Pancreas (tissue), 10 donors: ENCODE results near the gene YWHAB. TPM values are rescaled to one million over a fixed set of nuclear protein-coding genes. Genes with fewer than 3 reads are reported as not detected.

Source experiments
- ATAC-seq, 4 donors: fragments of 200-7000 bp; cut with Tn5 transposase; one replicate each; pipeline versions ENCODE4 v1.8.0 to v1.9.1; 2020; ENCODE audit warnings: mild to moderate bottlenecking in 4 of 4, moderate library complexity in 4 of 4
- DNase-seq, 6 donors: peaks; one replicate each; pipeline ENCODE4 v3.0.0-alpha.2; 2020
- FAIRE-seq: peaks from 2 replicates; lab custom pipeline; 2012; peaks lifted over from hg19 to GRCh38; lab: Jason Lieb, UNC
- H3K27ac ChIP-seq, 4 donors: fragments of 200-600 bp; sonication (generic); 1 replicate in 3 of 4; 2 replicates in 1 of 4; pipeline versions ENCODE4 v1.5.0 to v1.8.0; 2020
- H3K27me3 ChIP-seq, 4 donors: fragments of 200-600 bp; one replicate each; pipeline ENCODE4 v1.8.0; 2021
- H3K36me3 ChIP-seq, 3 donors: fragments of 200-600 bp; sonication (generic) in 1 of 3; one replicate each; pipeline versions ENCODE4 v1.5.0 to v1.8.0; 2020 to 2021
- H3K4me1 ChIP-seq, 3 donors: fragments of 200-600 bp; one replicate each; pipeline ENCODE4 v1.8.0; 2021
- H3K4me3 ChIP-seq, 4 donors: fragments of 200-600 bp; sonication (generic) in 2 of 4; one replicate each; pipeline versions ENCODE4 v1.5.0 to v1.8.0; 2020 to 2021
- H3K9me3 ChIP-seq, 4 donors: fragments of 200-600 bp; one replicate each; pipeline ENCODE4 v1.8.0; 2021
- whole genome bisulfite sequencing, 2 donors: extraction: QIAGEN DNeasy Blood & Tissue Kit; methylation state at CpG; one replicate each; pipeline ENCODE4 v1.1.7; 2013; 5-methylcytosine and 5-hydroxymethylcytosine counted together
- intact Hi-C, 3 donors: fragments of 100-400 bp; cut with DNase I; formaldehyde crosslinking; loops; one replicate each; pipeline versions ENCODE4 v1.11.1 to v1.14.2; 2022
- polyA plus RNA-seq, 2 donors: library from polyadenylated mRNA; stranded (reverse); fragments of 200-250 nt; gene quantifications; one replicate each; pipeline ENCODE4 v1.2.3, GENCODE V29; 2013
- total RNA-seq, 6 donors: library from RNA; stranded (reverse); fragmentation: NEBNext Ultra II Directional in 4 of 6; extraction: Animal tissue kit (Norgen Biotek cat#: 25700) in 4 of 6; gene quantifications; one replicate each; pipeline versions ENCODE4 v1.2.1 to v1.2.4, GENCODE V29; 2021 to 2023
- TF ChIP-seq, protein P1 (sequence below), 4 donors: fragments of 200-600 bp; sonication (generic) in 3 of 4; IDR thresholded peaks; one replicate each; pipeline versions ENCODE4 v1.5.0 to v1.8.0; 2021; ENCODE audit warnings: antibody characterized with exemption in 4 of 4
- donor health status: healthy with polysubstance abuse.
- donor health status: DM: no; HTN: no; CAD: no; lungs with moderate emphysema.
- donor health status: DM: no; HTN: no; CAD: no.
- donor health status: control.
- donor health status: control.
- donor health status: Bipolar disorder and iron deficiency.
- donor health status: DM: yes; HTN: yes; CAD: no.
- donor health status: DM: no; HTN: no; CAD: no.
- donor health status: DM: no; HTN: no; CAD: no.
- donor health status: DM: yes; HTN: yes; CAD: no.

YWHAB gene
- total and polyA plus RNA-seq, 8 donors = 17.9 to 87.3 (median 46.2) TPM

DNA sequence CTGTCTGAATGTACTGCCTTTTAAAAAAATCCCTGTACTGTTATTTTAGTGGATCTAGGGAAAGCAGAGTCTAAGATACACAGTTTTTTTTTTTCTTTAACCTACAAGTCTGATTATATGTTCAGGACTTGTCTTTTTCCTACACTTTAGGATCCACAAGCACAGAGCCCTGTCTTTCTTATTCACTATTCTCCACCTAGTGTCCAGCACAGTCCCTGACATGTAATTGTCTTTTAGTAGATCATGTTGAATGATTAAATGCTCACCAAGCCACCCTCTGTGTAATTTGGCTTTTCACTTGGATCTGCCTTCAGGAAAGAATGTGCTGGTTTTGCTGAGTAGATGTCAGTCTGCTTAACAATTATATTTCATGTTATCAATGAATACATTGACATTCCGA, 35.8 kb upstream of the YWHAB start:
- FAIRE-seq = no peak
- TF ChIP-seq, protein P1, sequence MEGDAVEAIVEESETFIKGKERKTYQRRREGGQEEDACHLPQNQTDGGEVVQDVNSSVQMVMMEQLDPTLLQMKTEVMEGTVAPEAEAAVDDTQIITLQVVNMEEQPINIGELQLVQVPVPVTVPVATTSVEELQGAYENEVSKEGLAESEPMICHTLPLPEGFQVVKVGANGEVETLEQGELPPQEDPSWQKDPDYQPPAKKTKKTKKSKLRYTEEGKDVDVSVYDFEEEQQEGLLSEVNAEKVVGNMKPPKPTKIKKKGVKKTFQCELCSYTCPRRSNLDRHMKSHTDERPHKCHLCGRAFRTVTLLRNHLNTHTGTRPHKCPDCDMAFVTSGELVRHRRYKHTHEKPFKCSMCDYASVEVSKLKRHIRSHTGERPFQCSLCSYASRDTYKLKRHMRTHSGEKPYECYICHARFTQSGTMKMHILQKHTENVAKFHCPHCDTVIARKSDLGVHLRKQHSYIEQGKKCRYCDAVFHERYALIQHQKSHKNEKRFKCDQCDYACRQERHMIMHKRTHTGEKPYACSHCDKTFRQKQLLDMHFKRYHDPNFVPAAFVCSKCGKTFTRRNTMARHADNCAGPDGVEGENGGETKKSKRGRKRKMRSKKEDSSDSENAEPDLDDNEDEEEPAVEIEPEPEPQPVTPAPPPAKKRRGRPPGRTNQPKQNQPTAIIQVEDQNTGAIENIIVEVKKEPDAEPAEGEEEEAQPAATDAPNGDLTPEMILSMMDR (IDR thresholded peaks at IDR 0.05) = no peak

DNA sequence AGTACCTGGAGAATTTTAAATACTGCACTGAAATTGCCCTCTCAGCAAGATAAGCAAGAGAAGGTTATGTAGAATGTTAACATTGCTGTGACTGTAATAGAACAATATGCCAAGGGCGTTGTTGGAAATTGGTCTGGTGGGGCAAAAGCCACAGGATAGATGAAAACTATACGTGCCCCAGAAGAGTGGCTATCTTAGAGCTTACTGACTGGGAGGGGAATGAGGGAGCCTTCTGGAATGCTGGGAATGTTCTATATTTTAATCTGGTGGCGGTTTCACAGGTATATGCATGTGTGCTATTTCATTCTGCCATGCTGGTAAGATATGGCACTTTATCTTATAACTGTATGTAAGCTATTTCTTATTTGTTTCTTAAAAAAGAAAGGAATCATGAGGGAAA, 35.2 kb upstream of the YWHAB start:
- no peak for FAIRE-seq
- 77 to 79% methylated on average over 3 of the region's 3 CpGs for WGBS, 2 donors
- no peak for DNase-seq

More for the DNA sequence above, 35.8 kb upstream of the YWHAB start:
- H3K4me3 ChIP-seq = no peak overlapping the region
- H3K4me1 ChIP-seq = no peaks in the 10 kb centered on the region
- no peak overlapping the region for H3K27ac ChIP-seq
- H3K9me3 ChIP-seq = no peaks in the 10 kb centered on the region
- intact Hi-C loops = no loop called here
- ATAC-seq (no peak), DNase-seq (no peak)
- no peaks in the 10 kb centered on the region for H3K36me3 ChIP-seq
- no peaks in the 10 kb centered on the region for H3K27me3 ChIP-seq
- 58 to 67% methylated on average over 1 of the region's 1 CpG for WGBS, 2 donors

DNA sequence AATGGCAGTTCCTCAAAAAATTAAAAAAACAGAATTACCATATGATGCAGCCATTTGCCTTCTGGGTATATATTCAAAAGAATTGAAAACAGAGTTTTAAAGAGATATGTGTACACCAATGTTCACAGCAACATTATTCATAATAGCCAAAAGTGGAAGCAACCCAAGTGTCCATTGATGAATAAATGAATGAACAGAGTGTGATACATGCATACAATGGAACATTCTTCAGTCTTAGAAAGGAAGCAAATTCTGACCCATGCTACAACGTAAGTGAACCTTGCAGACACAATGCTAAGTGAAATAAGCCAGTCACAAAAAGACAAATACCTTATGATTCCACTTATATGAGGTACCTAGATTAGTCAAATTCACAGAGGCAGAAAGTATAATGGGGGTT, 34.7 kb upstream of the YWHAB start:
- H3K27ac ChIP-seq = no peak overlapping the region

More for the DNA sequence above, 35.2 kb upstream of the YWHAB start:
- no peak overlapping the region for H3K27ac ChIP-seq
- H3K4me1 ChIP-seq = no peaks in the 10 kb centered on the region
- H3K9me3 ChIP-seq = no peaks in the 10 kb centered on the region
- TF ChIP-seq, protein P1 (IDR thresholded peaks at IDR 0.05) = no peak
- no peaks in the 10 kb centered on the region for H3K36me3 ChIP-seq
- no peaks in the 10 kb centered on the region for H3K27me3 ChIP-seq
- H3K4me3 ChIP-seq = no peak overlapping the region
- ATAC-seq = no peak
- intact Hi-C loops = no loop called here

DNA sequence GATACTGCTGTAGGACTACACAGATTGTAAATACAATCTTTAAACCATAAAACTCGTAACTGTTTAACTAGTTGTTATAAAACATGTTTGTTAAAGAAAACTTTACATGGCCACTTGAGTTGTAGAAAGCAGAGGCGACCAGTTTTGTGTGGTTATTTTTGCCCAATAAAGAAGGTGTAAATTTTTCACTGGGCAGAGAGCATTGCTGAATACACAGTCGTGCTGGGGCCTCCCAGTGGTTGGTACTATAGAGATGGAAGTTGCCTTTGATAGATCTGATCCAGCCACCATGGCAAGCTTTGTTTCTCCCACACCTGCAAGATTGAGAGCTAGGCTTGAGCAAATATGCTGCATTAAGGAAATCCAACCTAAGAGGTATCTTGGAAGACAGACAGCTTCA, 34.0 kb upstream of the YWHAB start:
- TF ChIP-seq, protein P1 (IDR thresholded peaks at IDR 0.05) = no peak
- H3K4me1 ChIP-seq = peaks cover 0 to 5% (median 0%) of the 10 kb centered on the region in 3 donors

More for the DNA sequence above, 34.7 kb upstream of the YWHAB start:
- no peak for ATAC-seq
- H3K4me1 ChIP-seq = no peaks in the 10 kb centered on the region
- FAIRE-seq = no peak
- H3K36me3 ChIP-seq = no peaks in the 10 kb centered on the region
- no peak overlapping the region for H3K4me3 ChIP-seq
- no peak for DNase-seq
- intact Hi-C loops = no loop called here
- no peaks in the 10 kb centered on the region for H3K27me3 ChIP-seq
- 71 to 80% methylated on average over 1 of the region's 1 CpG for WGBS, 2 donors
- no peaks in the 10 kb centered on the region for H3K9me3 ChIP-seq
- TF ChIP-seq, protein P1 (IDR thresholded peaks at IDR 0.05) = no peak

DNA sequence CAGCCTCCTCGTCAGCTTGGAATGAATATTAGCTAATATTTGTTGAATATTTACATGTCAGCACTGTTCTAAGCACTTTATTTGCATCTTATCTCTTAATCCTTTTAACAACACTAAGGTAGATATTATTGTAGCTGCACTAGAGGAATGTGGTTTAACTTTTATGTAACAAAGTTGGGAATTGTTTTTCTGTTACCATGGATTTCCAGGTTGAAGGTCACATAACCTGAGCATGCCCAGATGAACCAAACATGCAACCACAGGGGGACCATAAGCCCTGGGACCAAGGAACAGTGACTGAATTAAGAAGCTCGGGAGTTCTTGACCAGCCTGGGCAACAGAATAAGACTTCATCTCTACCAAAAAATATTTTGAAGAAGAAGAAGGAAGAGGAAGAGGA, 29.1 kb upstream of the YWHAB start:
- intact Hi-C loops = no loop called here
- WGBS, 2 donors = 27 to 32% methylated on average over 2 of the region's 2 CpGs
- ATAC-seq = peak; percentile 70 to 91 (median 82)
- Histone ChIP-seq H3K9me3 (no peaks in the 10 kb centered on the region), H3K27me3 (no peaks in the 10 kb centered on the region), H3K4me3 (no peak overlapping the region), H3K27ac (no peak overlapping the region), H3K36me3 (no peaks in the 10 kb centered on the region), H3K4me1 (peaks cover 0 to 6% (median 0%) of the 10 kb centered on the region in 3 donors)
- TF ChIP-seq, protein P1 (IDR thresholded peaks at IDR 0.05) = no peak
- FAIRE-seq = no peak
- peak in 1 of 6 donors; percentile 42 for DNase-seq

More for the DNA sequence above, 34.0 kb upstream of the YWHAB start:
- Histone ChIP-seq H3K4me3 (no peak overlapping the region), H3K27me3 (no peaks in the 10 kb centered on the region), H3K9me3 (no peaks in the 10 kb centered on the region), H3K27ac (no peak overlapping the region), H3K36me3 (no peaks in the 10 kb centered on the region)
- FAIRE-seq = peak; percentile 95
- intact Hi-C loops = no loop called here
- 59 to 67% methylated on average over 3 of the region's 3 CpGs for WGBS, 2 donors
- ATAC-seq = no peak
- no peak for DNase-seq
